HG03064 (cell line): ENCODE data around the gene DOK7.
"Not testable (repeated sequence)": the region's sequence is repeated elsewhere in the genome, so short reads cannot be mapped to it uniquely, and the experiment has no call there.

Experiments used
- ATAC-seq: cut with Tn5 transposase; IDR thresholded peaks from one replicate; pipeline ENCODE4 v1.9.1; 2021; ENCODE audit warnings: low read depth; ENCODE audit not compliant: unreplicated experiment

Gene DOK7

GRCh38 chr4:3459156-3459555, 4.0 kb upstream of the DOK7 start:
- ATAC-seq: not testable (repeated sequence)

- ATAC-seq: no peak
Observed at GRCh38 chr4:3460926-3461325, 2.2 kb upstream of the DOK7 start.

- no peak for ATAC-seq
Observed at GRCh38 chr4:3461515-3462291, 1.4 kb upstream of the DOK7 start.

GRCh38 chr4:3462321-3462789, 751 bp upstream of the DOK7 start:
- no peak for ATAC-seq

GRCh38 chr4:3463556-3464348, 646 bp downstream of the DOK7 start:
- no peak for ATAC-seq

GRCh38 chr4:3464349-3464905, 1.3 kb downstream of the DOK7 start:
- ATAC-seq: no peak

- ATAC-seq: no peak
Observed at GRCh38 chr4:3464911-3465697, 2.0 kb downstream of the DOK7 start.

- no peak for ATAC-seq
Observed at GRCh38 chr4:3465698-3466671, 2.9 kb downstream of the DOK7 start.

GRCh38 chr4:3466691-3467600, 3.8 kb downstream of the DOK7 start:
- ATAC-seq: no peak

- no peak for ATAC-seq
Observed at GRCh38 chr4:3467601-3468031, 4.5 kb downstream of the DOK7 start.

- no peak for ATAC-seq
Observed at GRCh38 chr4:3468154-3468553, 5.0 kb downstream of the DOK7 start.

- no peak for ATAC-seq
Observed at GRCh38 chr4:3468804-3469203, 5.7 kb downstream of the DOK7 start.

- ATAC-seq: no peak
Observed at GRCh38 chr4:3469386-3470243, 6.5 kb downstream of the DOK7 start.

GRCh38 chr4:3470244-3471097, 7.4 kb downstream of the DOK7 start:
- ATAC-seq: no peak

GRCh38 chr4:3471098-3471760, 8.1 kb downstream of the DOK7 start:
- no peak for ATAC-seq

GRCh38 chr4:3471886-3472285, 8.8 kb downstream of the DOK7 start:
- no peak for ATAC-seq
